Testis (tissue), 2 donors: ENCODE measurements around the gene ZNF516.

ENCODE experiments used
- CTCF ChIP-seq, 3 experiments: fragments of 450-650 bp in 2 of 3; fragments of 200-600 bp in 1 of 3; sonication (generic) in 1 of 3; IDR thresholded peaks; one replicate each; pipeline ENCODE4 v1.5.1; 2016 to 2019; ENCODE audit warnings: antibody characterized with exemption in 3 of 3, mild to moderate bottlenecking in 2 of 3, moderate library complexity in 1 of 3
- POLR2A ChIP-seq: fragments of 450-650 bp; IDR thresholded peaks from one replicate; pipeline ENCODE4 v1.6.1; 2017; ENCODE audit warnings: antibody characterized with exemption, mild to moderate bottlenecking, moderate library complexity

- TF ChIP-seq CTCF (IDR thresholded peaks at IDR 0.05) (no peak), POLR2A (no peak)
Measured at GRCh38 chr18:76353500-76353899, 141.5 kb downstream of the ZNF516 start.
